ENCODE results near the gene TTLL8.

GRCh38 chr22:50067244-50067643 lies 9.1 kb upstream of the TTLL8 start:
- TF ChIP-seq EZH2 (IDR thresholded peaks at IDR 0.05; ENCODE audit: low read length, missing control alignments): no peak
- TF ChIP-seq, protein P1, sequence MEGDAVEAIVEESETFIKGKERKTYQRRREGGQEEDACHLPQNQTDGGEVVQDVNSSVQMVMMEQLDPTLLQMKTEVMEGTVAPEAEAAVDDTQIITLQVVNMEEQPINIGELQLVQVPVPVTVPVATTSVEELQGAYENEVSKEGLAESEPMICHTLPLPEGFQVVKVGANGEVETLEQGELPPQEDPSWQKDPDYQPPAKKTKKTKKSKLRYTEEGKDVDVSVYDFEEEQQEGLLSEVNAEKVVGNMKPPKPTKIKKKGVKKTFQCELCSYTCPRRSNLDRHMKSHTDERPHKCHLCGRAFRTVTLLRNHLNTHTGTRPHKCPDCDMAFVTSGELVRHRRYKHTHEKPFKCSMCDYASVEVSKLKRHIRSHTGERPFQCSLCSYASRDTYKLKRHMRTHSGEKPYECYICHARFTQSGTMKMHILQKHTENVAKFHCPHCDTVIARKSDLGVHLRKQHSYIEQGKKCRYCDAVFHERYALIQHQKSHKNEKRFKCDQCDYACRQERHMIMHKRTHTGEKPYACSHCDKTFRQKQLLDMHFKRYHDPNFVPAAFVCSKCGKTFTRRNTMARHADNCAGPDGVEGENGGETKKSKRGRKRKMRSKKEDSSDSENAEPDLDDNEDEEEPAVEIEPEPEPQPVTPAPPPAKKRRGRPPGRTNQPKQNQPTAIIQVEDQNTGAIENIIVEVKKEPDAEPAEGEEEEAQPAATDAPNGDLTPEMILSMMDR (conservative IDR thresholded peaks at IDR 0.05 in 1 of 2, IDR thresholded peaks at IDR 0.05 in 1 of 2; ENCODE audit: low read depth in 1 of 2, low read length in 2 of 2): no peak

Data from fibroblast of lung (primary cell).